DND-41 (cell line): ENCODE measurements around the gene COPE.

Experiments
- EZH2 ChIP-seq: IDR thresholded peaks from 3 replicates; pipeline ENCODE4 v1.6.1; 2012; ENCODE audit warnings: borderline replicate concordance, low read depth, mild to moderate bottlenecking, moderate library complexity, low read length, inconsistent platforms; ENCODE audit not compliant: severe bottlenecking
- TF ChIP-seq, protein P1 (sequence below): IDR thresholded peaks from 2 replicates; pipeline ENCODE4 v1.5.1; 2012; ENCODE audit warnings: borderline replicate concordance, low read length, moderate library complexity, mild to moderate bottlenecking; ENCODE audit not compliant: poor library complexity, severe bottlenecking; ENCODE audit errors: extremely low read depth

DNA sequence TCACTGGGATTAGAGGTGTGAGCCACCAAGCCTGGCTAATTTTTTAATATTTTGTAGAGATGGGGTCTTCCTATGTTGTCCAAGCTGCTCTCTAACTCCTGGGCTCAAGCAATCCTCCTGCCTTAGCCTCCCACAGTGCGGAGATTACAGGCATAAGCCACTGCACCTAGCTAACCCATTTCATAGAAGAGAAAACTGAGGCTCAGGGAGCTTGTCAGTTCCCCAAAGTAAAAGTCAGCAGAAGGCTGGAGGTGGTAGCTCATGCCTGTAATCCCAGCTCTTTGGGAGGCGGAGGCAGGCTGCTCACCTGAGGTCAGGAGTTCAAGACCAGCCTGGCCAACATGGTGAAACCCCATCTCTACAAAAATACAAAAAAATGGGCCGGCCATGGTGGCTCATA, 30.7 kb upstream of the COPE start:
- TF ChIP-seq, protein P1, sequence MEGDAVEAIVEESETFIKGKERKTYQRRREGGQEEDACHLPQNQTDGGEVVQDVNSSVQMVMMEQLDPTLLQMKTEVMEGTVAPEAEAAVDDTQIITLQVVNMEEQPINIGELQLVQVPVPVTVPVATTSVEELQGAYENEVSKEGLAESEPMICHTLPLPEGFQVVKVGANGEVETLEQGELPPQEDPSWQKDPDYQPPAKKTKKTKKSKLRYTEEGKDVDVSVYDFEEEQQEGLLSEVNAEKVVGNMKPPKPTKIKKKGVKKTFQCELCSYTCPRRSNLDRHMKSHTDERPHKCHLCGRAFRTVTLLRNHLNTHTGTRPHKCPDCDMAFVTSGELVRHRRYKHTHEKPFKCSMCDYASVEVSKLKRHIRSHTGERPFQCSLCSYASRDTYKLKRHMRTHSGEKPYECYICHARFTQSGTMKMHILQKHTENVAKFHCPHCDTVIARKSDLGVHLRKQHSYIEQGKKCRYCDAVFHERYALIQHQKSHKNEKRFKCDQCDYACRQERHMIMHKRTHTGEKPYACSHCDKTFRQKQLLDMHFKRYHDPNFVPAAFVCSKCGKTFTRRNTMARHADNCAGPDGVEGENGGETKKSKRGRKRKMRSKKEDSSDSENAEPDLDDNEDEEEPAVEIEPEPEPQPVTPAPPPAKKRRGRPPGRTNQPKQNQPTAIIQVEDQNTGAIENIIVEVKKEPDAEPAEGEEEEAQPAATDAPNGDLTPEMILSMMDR: no peak
- no peak for TF ChIP-seq EZH2
